Fibroblast of lung (primary cell): ENCODE measurements around the gene SEMA5A.
A peak's percentile ranks its signal among the peaks of the same experiment; 100 is the strongest.

Experiments used
- CTCF ChIP-seq, 2 donors: IDR thresholded peaks in 1 of 2; conservative IDR thresholded peaks in 1 of 2; 1 replicate in 1 of 2; 2 replicates in 1 of 2; pipeline ENCODE4 v1.5.1; 2011 to 2012; ENCODE audit warnings: low read length in 2 of 2, control low read depth in 1 of 2, inconsistent platforms in 1 of 2, low read depth in 1 of 2, mild to moderate bottlenecking in 1 of 2
- EZH2 ChIP-seq: IDR thresholded peaks from 2 replicates; pipeline ENCODE4 v1.5.1; 2012; ENCODE audit warnings: low read length, control low read depth, mild to moderate bottlenecking; ENCODE audit errors: missing control alignments

DNA sequence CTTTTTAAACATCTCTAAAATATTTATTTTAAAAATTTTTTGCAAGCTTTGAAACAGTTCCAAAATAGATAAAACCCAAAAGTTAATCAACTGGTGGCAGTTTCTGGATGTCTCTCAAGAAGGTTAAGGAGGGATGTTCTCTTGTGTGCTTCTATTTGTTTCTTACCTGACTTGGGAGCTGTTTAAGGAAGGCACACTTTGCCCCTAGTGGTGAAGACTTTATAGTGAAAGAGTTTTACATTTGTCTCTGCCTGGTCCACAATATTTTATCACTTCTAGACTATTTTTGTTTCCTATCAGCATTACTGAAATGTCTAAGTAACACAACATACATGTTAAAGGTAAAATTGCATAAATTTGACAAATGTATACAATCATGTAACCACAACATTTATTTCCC lies 552.8 kb downstream of the SEMA5A start:
- peak; percentile 19 to 46 for TF ChIP-seq CTCF (conservative IDR thresholded peaks at IDR 0.05 in 1 of 2, IDR thresholded peaks at IDR 0.05 in 1 of 2; ENCODE audit: low read depth in 1 of 2, low read length in 2 of 2)
- no peak for TF ChIP-seq EZH2
